Fibroblast of mammary gland (primary cell): Measurements from ENCODE around the gene MINDY4.

Experiments
- DNase-seq: peaks from one replicate; pipeline ENCODE4 v3.0.0-alpha.2; 2010; ENCODE audit warnings: low read depth
- H3K4me3 ChIP-seq: 2 replicates; pipeline ENCODE4 v1.5.1; 2011; ENCODE audit warnings: low read depth, mild to moderate bottlenecking, low read length, moderate library complexity; ENCODE audit not compliant: control insufficient read depth
- CTCF ChIP-seq: conservative IDR thresholded peaks from 2 replicates; pipeline ENCODE4 v1.5.1; 2011; ENCODE audit warnings: low read depth, low read length, inconsistent platforms; ENCODE audit not compliant: control insufficient read depth, insufficient read depth

The MINDY4 gene

GRCh38 chr7:30859940-30860496, 88.8 kb downstream of the MINDY4 start:
- no peak for DNase-seq
- H3K4me3 ChIP-seq: no peak overlapping the region
- TF ChIP-seq CTCF: no peak

- DNase-seq: no peak
- no peak overlapping the region for H3K4me3 ChIP-seq
- TF ChIP-seq CTCF: no peak
Observed at GRCh38 chr7:30861612-30862011, 90.4 kb downstream of the MINDY4 start.

GRCh38 chr7:30862995-30863705, 91.9 kb downstream of the MINDY4 start:
- peak; percentile 17 for DNase-seq
- no peak overlapping the region for H3K4me3 ChIP-seq
- TF ChIP-seq CTCF: no peak

GRCh38 chr7:30863706-30864035, 92.5 kb downstream of the MINDY4 start:
- no peak overlapping the region for H3K4me3 ChIP-seq
- TF ChIP-seq CTCF: no peak

GRCh38 chr7:30864101-30864500, 92.9 kb downstream of the MINDY4 start:
- H3K4me3 ChIP-seq: no peak overlapping the region
- TF ChIP-seq CTCF: no peak
- DNase-seq: no peak

More at GRCh38 chr7:30863706-30864035, 92.5 kb downstream of the MINDY4 start:
- peak; percentile 20 for DNase-seq

GRCh38 chr7:30865076-30865475, 93.9 kb downstream of the MINDY4 start:
- DNase-seq: no peak
- no peak overlapping the region for H3K4me3 ChIP-seq
- no peak for TF ChIP-seq CTCF

GRCh38 chr7:30865821-30866220, 94.6 kb downstream of the MINDY4 start:
- DNase-seq: no peak

More at GRCh38 chr7:30865821-30866220, 94.6 kb downstream of the MINDY4 start:
- TF ChIP-seq CTCF: no peak
- H3K4me3 ChIP-seq: no peak overlapping the region
